Measurements from ENCODE around the gene BIK.

Gene BIK, protein sequence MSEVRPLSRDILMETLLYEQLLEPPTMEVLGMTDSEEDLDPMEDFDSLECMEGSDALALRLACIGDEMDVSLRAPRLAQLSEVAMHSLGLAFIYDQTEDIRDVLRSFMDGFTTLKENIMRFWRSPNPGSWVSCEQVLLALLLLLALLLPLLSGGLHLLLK

DNA sequence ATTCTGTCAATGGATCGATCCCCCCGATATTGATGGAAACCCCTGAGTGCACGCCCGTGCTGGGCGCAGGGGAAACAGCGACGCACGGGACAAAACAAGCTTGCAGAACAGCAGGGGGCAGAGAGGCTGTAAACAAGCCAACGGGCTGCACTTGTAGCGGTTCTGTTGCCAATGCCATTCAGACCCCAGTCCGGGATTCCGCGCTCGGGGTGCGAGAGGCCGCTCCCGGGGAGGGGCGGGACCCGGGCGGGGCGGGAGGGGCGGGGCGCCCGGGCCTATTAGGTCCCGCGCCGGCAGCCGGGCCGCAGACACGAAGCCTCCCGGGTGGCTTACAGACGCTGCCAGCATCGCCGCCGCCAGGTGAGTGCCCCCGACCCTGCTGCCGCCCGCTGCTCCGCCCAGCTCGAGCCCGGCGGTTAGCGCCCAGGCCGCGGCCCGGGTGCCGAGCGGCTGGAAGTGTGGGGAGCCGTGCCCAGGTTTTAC is at the start of gene BIK:
Gene BIK (plus strand): TSS at position 307 of the 483 bp plus-strand sequence. CDS start 13,273 bp downstream, outside the sequence.
- DNase-seq (ENCODE audit: low spot score) = peak; percentile 43

DNA sequence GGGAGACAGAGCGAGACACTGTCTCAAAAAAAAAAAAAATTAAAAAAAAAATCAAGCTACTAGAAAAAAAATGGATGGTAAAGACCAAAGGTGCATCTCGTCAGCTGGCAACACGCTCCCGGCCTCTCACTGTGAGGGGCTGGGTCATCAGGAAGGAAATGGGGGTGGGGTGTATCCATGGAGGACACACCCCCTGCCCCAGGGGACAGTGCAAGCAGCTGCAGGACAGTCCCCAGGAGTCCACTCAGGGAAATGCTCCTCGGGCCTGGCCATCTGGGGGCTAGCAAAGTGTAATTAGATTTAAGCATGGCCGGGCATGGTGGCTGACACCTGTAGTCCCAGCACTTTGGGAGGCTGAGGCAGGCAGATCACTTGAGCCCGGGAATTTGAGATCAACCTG is 44.4 kb upstream of the BIK start:
- no peak for DNase-seq (ENCODE audit: low spot score)

DNA sequence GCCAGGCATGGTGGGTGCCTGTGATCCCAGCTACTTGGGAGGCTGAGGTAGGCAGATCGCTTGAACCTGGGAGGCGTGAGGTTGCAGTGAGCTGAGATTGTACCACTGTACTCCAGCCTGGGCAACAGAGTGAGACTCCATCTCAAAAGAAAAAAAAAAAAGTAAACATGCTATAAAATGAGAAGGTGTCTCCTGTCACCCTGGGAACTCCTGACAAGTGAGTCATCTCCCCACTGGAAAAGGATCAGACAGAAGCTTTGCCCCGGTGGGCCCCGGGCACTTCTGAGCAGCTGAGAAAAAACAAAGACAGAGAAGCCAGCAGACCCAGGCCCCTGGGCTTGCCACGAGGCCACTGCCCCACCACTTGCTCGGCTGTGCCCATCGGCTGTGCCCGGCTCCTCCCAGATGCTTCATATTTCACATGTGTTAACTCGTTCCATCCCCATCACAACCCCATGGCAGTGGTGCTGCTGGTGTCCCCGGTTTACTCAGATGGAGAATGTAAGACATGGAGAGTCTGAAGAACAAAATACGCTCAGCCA is 43.6 kb upstream of the BIK start:
- no peak for DNase-seq (ENCODE audit: low spot score)

DNA sequence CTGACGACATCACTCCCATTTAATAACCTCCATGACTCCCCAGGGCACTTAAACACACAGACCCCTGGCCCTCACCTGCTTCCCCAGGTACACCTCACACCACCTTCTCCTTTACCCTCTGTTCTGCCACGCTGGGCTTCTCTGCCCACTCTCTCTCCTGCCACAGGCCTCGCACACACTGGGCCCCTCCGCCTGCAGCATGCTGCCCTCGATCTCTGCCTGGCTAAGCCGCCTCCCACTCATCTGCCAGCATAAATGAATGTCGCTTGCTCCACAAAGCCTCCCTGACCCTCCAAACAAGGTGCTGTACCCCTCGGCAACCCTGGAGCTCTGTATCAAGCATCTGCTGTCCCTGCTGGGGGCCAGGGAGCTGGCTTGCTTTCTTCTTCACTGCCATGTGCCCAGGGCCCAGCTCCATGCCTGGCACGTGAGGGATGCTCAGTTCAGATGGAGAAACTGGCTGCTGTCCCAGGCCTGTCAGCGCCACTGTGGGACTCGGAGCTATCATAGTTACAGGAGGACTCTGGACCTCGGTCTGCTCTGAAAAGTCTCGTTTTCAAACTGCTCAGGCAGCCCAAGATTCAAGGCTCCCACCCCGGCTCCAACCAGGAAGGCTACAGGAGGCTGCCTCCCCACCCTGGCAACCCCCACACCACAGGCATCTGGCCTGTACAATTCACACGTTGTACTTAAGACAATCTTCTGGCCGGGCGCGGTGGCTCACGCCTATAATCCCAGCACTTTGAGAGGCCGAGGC is 33.3 kb upstream of the BIK start:
- DNase-seq (ENCODE audit: low spot score) = no peak

DNA sequence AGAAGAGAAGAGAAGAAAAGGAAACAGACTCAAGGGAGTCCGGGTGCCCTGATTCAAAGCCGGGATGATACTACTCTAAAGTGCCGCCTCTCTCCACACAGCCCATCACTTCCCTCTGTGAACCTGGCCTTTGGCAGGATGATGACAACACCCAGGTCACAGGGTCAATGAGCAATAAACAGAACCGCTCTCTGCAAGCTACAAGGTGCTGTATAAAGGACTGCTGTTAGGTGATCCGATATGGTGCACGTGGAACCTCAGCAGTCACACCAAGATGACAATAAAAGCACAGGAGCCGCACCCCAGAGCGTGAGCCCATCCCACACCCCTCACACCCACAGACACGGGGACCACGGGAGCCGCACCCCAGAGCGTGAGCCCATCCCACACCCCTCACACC is 32.0 kb upstream of the BIK start:
- DNase-seq (ENCODE audit: low spot score) = no peak

DNA sequence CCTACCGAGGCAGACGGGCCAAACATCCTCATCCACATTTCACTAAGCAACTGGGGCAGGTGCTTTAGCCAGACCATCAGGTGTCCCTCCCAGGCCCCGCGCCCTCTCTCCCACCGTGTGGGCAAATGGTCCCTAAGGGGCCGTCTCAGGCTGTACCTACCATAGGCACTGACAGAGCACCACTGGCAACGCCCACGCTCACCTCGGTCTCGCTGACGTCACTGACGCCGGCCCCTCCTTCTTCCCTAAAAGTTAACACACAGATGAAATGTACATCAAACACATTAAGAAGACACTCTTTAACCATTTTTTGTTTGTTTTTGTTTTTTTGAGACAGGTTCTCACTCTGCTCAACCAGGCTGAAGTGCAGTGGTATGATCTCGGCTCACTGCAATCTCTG is 30.8 kb upstream of the BIK start:
- no peak for DNase-seq (ENCODE audit: low spot score)

DNA sequence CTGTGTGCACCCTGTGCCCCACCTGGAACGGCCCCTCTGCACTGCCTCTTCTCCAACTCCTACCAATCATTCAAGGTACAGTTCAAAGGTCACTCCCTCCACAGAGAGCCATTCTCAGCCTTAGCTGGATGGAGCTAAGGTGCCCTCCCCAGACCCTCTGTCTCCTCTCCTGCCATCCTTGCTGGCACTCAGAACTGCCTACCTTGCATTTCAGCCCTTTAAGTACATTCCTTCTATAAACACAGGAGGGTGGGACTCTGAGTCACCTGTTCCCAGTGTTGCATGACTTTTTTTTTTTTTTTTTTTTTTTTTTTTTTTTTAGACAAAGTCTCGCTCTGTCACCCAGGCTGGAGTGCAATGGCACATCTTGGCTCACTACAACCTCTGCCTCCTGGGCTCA is 29.9 kb upstream of the BIK start:
- no peak for DNase-seq (ENCODE audit: low spot score)

DNA sequence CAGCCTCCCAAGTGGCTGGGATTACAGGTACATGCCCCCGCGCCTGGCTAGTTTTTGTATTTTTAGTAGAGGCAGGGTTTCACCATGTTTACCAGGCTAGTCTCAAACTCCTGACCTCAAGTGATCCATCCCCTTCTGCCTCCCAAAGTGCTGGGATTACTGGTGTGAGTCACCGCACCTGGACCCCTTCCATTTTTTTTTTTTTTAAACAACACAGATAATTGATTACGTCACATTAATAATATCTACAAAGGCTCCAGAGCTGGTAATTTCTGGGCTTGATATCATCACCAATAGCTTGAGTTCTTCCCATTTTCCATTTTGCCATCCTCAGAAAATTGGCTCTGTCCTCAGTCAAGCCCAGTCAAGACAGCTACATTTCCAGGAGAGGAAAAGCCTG is 28.6 kb upstream of the BIK start:
- DNase-seq (ENCODE audit: low spot score) = no peak

DNA sequence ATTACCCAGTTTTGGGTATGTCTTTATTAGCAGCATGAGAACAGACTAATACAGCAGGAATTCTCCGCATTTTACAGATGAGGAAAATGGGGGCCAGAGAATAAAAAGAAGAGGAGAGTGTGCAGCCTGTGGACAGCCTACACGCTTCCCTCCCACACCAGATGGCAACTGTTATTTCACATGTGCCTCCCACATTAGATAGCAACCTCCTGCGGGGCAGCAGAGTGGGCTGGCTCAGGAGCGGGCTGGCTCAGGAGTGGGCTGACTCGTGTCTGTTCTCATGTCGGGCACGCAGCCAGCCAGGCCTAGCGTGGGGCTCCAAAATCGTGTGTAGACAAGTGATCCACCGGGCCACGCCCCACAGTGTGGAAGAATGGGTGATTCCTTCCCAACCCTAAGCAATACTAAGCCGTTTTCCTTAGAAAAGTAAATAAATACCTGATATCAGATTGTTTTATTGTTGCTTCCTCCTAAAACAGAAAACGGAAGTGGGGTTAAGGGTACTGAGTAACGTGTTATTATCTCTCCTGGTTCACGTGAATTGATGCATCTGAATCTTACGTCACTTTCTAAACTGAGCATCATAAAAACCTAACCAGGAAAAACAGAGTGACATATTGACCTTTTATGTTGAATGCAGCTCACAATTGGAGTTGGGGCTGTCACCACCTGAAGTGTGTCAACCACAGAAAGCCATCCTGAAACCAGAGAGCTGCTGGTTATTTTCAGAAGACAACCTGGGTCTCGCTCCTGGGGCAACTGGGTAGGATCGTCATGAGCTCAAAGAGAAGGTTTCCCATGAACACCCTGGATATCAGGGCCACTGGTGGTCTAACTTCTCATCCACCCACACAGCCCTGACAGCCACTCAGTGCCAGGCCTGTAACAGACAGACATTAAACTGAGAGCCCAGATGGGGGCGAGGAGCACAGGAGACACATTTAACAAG is 24.6 kb upstream of the BIK start:
- DNase-seq (ENCODE audit: low spot score) = peak; percentile 7

DNA sequence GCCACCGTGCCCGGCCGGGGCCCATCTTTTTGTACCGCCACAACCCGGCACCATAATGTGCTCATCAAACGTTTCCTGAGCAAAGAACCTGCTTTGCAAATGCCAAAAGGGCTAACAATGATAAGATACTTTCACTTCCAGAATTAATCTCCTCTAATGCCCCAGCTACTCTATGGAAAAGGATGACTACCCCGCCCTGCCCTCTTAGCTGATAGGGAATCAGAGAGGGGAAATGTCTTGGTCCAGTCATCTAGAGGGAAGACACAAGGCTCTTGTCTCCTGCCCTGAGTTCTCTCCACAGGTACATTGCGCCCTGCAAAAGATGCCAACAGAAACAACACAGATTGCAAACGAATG is 21.9 kb upstream of the BIK start:
- no peak for DNase-seq (ENCODE audit: low spot score)

DNA sequence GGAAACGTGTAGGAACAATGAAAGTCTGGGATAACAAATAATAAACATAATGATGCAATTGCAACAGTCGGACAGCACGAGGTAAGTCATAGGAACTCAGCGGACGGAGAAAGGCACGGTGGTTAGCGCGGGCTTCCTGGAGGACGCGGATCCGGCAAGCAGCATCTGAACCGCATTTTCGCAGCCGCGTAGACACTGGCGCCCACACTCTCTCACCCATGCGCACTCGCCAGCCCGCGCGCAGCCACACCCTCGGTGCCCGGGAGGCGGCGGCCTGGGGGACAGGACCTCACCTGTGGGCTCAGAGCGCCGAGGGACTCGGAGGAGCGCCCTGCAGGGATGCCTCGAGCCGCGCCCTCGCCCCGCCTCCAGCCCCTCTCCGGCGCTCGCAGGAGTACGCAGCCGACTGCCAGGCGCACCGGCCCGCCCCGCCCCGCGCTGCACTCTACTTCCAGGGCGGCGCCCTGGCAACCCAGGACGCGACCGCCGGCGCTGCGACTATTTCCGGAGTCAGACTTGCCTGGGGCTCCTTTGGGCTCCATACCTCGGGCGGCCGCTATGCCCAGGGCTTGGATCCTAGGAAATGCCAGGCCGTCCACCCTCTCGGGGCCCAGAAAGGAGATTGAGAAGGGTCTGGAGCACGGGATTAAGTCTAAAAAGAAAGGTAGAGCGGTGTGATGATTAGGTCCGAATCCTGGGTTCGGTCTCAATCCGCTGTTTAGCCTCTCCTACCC is 21.4 kb upstream of the BIK start, which contains the start of gene TTLL1:
Gene TTLL1 (minus strand): TSS at position 408 of the 734 bp plus-strand sequence. CDS start 13,805 bp downstream, outside the sequence.
- peak; percentile 84 for DNase-seq (ENCODE audit: low spot score)

DNA sequence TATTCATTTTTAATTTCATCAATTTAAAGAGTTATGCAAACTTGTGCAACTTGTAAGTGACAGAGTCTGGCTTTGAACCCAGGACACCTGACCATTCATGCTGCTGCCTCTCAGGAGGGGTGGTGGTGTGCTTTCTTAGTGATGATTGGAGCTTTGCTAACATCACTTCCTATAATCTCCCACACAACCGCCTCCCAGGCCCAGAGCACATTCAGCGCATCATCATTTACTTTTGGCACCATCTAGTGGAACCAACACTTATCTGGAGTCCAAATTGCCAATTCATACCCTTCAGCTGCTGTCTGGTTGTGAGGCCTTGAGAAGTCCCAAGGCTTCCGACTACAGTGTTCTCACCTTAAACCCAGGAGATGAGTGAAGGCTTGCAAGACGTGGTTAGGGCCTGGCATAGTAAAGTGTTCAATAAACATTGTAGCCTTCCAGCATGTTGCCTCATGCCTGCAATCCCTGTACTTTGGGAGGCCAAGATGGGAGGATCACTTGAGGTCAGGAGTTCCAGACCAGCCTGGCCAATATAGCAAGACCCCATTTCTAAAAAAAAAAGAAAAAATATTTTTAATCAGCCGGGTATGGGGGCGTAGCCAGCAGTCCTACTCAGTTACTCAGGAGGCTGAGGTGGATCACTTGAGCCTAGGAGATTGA is 20.3 kb upstream of the BIK start:
- DNase-seq (ENCODE audit: low spot score) = peak; percentile 46

DNA sequence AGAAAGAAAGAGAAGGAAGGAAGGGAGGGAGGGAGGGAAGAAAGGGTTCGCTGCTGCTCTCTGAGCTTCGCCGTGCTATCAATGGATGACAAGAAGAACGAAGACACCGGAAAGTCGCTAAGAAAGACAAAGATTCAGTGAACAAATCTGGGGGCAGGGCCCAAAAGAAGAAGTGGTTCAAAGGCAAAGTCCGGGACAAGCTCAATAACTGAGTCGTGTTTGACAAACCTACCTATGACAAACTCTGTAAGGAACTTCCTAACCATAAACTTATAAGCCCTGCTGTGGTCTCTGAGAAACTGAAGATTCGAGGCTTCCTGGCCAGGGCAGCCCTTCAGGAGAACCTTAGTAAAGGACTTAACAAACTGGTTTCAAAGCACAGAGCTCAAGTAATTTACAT is 18.5 kb upstream of the BIK start:
- no peak for DNase-seq (ENCODE audit: low spot score)

DNA sequence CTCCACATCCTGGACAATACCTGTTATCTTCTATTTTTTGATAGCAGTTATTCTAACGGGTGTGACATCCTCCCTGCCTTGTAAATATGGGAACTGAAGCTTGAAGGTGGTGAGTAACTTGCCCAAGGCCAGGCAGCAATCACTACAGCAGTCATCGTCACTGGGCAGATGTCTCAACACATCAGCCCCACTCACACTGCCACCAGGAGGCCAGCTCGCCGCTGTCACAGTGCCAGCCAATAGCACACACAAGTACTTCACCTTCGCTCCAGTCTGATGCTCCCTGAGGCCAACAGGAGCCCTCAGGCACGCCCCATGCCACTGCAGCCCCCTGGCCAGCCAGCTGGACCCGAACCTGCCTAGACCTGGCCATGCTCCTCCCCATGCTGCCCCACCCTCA is 16.5 kb upstream of the BIK start:
- no peak for DNase-seq (ENCODE audit: low spot score)

DNA sequence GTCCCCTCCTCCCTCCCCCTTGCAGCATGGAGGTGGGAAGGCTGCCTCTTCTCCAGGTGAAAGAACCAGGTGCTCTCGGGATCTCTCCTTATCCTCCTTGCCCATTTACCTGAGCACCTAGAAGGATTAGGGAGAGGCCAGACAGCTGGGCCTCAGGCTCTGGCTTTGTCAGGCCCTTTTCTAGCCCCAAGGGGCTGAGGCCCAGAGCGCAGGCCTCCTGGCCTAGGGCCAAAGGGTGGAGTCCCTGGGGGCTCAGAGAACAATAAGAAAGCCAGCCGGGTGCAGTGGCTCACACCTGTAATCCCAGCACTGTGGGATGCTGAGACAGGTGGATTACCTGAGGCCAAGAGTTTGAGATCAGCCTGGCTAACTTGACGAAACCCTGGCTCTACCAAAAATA is 16.0 kb upstream of the BIK start:
- no peak for DNase-seq (ENCODE audit: low spot score)

DNA sequence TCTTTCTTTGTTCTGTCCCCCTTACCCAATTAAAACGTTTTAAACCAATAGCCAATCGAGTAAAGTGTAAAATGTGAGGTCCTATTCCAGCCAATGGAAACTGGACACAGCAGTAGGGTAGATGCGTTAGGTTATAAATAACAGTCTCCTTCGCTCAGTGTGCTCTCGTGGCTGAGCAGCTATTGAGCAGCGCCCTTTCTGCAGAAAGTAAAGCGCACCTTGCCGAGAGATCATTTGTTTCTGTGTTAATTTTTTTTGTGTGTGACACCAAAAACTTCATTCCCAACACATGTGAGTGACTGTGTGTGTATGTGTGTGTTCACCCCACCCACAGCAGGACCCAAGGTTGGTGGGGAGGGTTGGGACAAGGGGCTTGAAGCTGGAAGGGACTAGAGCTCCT is 14.1 kb upstream of the BIK start:
- DNase-seq (ENCODE audit: low spot score) = no peak

DNA sequence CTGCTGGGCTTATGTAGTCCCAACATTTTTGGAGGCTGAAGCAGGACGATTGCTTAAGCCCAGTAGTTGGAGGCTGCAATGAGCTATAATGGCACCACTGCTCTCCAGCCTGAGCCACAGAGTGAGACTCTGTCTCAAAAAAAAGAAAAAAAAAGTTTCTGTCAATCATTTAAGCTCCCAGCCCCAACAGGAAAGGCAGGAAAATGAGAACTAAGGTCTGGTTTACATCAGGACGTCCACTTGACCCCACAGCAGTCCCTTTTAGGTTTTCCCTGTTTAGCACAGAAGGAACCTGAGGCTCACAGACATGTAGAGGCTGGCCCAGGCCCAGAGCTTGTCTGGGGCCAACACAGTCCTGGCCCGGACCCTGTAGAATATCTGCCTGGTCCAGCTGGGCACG is 12.2 kb upstream of the BIK start:
- DNase-seq (ENCODE audit: low spot score) = no peak

DNA sequence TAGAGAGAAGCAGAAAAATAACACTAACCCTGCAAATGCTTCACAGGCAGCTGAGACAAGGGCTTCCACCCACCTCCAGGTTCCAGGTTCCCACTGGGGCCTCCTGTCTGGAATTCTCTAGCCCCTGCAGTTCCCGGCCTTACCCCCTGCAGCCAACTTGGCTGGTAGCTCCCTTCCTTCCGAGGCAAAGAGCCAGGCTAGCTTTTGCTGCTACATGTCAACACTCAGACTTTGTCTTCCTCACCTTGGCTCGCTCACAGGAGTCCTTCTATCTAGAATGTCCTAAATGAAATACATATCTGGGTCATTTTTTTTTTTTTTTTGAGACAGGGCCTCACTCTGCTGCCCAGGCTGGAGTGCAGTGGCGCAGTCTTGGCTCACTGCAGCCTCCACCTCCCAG is 11.5 kb upstream of the BIK start:
- no peak for DNase-seq (ENCODE audit: low spot score)

DNA sequence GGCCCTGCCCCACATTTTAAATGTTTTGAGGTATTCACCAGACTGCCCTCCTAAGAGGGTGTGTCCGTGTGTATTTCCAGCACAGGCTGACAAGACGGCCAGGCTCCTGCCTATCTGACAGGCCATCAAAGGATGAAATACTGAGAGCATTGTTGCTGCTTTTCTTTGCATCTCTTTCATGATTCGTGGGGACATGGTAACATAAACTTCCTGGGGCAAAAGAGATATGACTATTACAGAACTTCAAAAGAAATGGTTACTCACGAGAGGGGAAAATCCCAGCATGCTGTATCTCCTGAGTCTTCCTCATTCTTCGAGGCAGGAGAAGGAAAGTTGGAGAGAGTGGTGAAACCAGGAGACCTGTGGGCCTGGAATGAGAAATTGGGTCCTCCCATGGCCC is 10.3 kb upstream of the BIK start:
- DNase-seq (ENCODE audit: low spot score) = no peak

DNA sequence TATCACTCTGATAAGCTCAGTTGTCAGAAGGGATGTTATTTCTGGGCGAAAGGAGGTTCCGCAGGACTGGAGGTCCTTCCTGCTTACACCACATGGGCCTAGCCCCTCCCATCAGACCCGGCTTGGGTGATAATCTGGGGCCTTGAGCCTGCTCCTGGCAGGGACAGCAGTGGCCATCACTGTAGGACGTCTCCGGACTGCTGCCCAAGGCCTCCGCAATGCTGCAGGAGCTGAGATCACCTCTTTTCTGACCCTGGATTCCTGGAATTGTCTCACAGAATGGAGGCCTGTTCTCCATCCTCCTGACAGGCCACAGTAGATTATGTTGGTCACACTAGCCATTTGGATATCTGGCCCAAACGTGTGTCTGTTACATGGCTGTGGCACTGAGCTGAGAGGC is 9.2 kb upstream of the BIK start:
- no peak for DNase-seq (ENCODE audit: low spot score)

DNA sequence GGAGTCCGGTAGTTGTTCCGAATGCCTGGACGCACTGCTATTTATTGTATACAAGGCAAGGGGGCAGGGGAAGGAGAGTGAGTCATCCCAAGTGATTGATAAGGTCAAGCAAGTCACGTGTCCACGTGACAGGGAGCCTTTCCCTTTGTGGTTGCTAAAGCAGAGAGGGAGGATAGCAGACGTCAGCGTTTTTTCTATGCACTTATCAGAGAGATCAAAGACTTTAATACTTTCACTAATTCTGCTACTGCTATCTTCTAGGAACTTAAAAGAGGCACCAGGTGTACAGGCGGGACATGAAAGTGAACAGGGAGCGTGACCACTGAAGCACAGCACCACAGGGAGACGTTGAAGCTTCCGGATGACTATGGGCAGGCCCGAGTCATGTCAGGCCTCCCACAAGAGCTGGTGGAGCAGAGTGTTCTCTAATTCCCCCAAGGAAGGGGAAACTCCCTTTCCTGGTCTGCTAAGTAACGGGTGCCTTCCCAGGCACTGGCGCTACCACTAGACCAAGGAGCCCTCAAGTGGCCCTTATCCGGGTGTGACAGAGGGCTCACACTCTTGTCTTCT is 6.4 kb upstream of the BIK start:
- DNase-seq (ENCODE audit: low spot score) = peak; percentile 18
